Stomach (tissue), 9 donors: Measurements from ENCODE around the gene COLQ. TPM values are rescaled to one million over a fixed set of nuclear protein-coding genes. Genes with fewer than 3 reads are reported as not detected.

Experiments
- DNase-seq, 2 donors: peaks; one replicate each; pipeline versions ENCODE4 v3.0.0 to v3.0.0-alpha.2; 2013 to 2019
- H3K27ac ChIP-seq, 5 donors: fragments of 200-600 bp in 4 of 5; sonication (generic) in 4 of 5; one replicate each; pipeline ENCODE4 v1.5.1; 2013 to 2019; ENCODE audit warnings: mild to moderate bottlenecking in 1 of 5, moderate library complexity in 1 of 5
- H3K27me3 ChIP-seq, 3 donors: fragments of 200-600 bp; sonication (generic); one replicate each; pipeline ENCODE4 v1.5.1; 2017 to 2019; ENCODE audit warnings: mixed run types in 1 of 3
- H3K36me3 ChIP-seq, 4 donors: fragments of 200-600 bp; sonication (generic); 1 replicate in 3 of 4; 2 replicates in 1 of 4; pipeline ENCODE4 v1.5.1; 2016 to 2019
- H3K4me1 ChIP-seq, 4 donors: fragments of 200-600 bp; sonication (generic); one replicate each; pipeline ENCODE4 v1.5.1; 2016 to 2019
- H3K4me3 ChIP-seq, 4 donors: fragments of 200-600 bp; sonication (generic) in 3 of 4; one replicate each; pipeline ENCODE4 v1.5.1; 2016 to 2019; ENCODE audit warnings: mild to moderate bottlenecking in 1 of 4
- H3K9me3 ChIP-seq, 4 donors: fragments of 200-600 bp; sonication (generic); one replicate each; pipeline ENCODE4 v1.5.1; 2016 to 2019
- EP300 ChIP-seq: sonication (generic); formaldehyde crosslinking; IDR thresholded peaks from one replicate; pipeline ENCODE4 v1.6.1; 2017; ENCODE audit warnings: antibody characterized with exemption
- POLR2A ChIP-seq, 4 donors: fragments of 450-650 bp; IDR thresholded peaks; one replicate each; pipeline ENCODE4 v1.6.1; 2016; ENCODE audit warnings: antibody characterized with exemption in 4 of 4, control low read depth in 2 of 4, mild to moderate bottlenecking in 1 of 4, moderate library complexity in 1 of 4
- POLR2AphosphoS5 ChIP-seq, 3 donors: sonication (generic); formaldehyde crosslinking; IDR thresholded peaks; one replicate each; pipeline ENCODE4 v1.6.1; 2016; ENCODE audit warnings: antibody characterized with exemption in 3 of 3
- WGBS, 5 donors: extraction: QIAGEN DNeasy Blood & Tissue Kit in 3 of 5; methylation state at CpG; one replicate each; pipeline versions ENCODE4 v1.1.5 to v1.1.7; 2013 to 2018; 5-methylcytosine and 5-hydroxymethylcytosine counted together
- intact Hi-C: fragments of 100-400 bp; cut with DNase I; formaldehyde crosslinking; loops from one replicate; pipeline ENCODE4 v1.15.1; 2023; ENCODE audit warnings: low total_unique reads
- polyA plus RNA-seq, 3 donors: library from polyadenylated mRNA; stranded (reverse); fragments of 200-250 nt; gene quantifications; one replicate each; pipeline ENCODE4 v1.2.3, GENCODE V29; 2013
- total RNA-seq, 5 donors: library from RNA; depleted of rRNA; stranded (reverse); fragments of >200 nt; gene quantifications; one replicate each; pipeline versions ENCODE4 v1.1.0 to v1.2.3, GENCODE V29; 2014 to 2016
- TF ChIP-seq, protein P1 (sequence below), 7 experiments: fragments of 450-650 bp in 4 of 7; fragments of 200-600 bp in 3 of 7; sonication (generic) in 3 of 7; IDR thresholded peaks; one replicate each; pipeline ENCODE4 v1.5.1; 2016 to 2019; ENCODE audit warnings: antibody characterized with exemption in 7 of 7, control low read depth in 2 of 7, mild to moderate bottlenecking in 1 of 7
- donor health status: healthy with polysubstance abuse.
- donor health status: Bipolar disorder and iron deficiency.
- donor health status: healthy.

Gene COLQ
- total and polyA plus RNA-seq, 8 donors = 0.29 to 5.3 (median 1.2) TPM; not detected in 1

- Histone ChIP-seq H3K4me1 (no peaks in the 10 kb centered on the region), H3K36me3 (peaks cover 0 to 57% (median 21%) of the 10 kb centered on the region in 4 donors), H3K4me3 (no peak overlapping the region), H3K27me3 (no peaks in the 10 kb centered on the region), H3K27ac (no peak overlapping the region), H3K9me3 (no peaks in the 10 kb centered on the region)
- WGBS, 5 donors = 88 to 95% (median 93%) methylated on average over 5 of the region's 5 CpGs
- intact Hi-C loops = no loop called here
- no peak for TF ChIP-seq EP300
- TF ChIP-seq POLR2AphosphoS5 (IDR thresholded peaks at IDR 0.05) = no peak
- TF ChIP-seq, protein P1, sequence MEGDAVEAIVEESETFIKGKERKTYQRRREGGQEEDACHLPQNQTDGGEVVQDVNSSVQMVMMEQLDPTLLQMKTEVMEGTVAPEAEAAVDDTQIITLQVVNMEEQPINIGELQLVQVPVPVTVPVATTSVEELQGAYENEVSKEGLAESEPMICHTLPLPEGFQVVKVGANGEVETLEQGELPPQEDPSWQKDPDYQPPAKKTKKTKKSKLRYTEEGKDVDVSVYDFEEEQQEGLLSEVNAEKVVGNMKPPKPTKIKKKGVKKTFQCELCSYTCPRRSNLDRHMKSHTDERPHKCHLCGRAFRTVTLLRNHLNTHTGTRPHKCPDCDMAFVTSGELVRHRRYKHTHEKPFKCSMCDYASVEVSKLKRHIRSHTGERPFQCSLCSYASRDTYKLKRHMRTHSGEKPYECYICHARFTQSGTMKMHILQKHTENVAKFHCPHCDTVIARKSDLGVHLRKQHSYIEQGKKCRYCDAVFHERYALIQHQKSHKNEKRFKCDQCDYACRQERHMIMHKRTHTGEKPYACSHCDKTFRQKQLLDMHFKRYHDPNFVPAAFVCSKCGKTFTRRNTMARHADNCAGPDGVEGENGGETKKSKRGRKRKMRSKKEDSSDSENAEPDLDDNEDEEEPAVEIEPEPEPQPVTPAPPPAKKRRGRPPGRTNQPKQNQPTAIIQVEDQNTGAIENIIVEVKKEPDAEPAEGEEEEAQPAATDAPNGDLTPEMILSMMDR (IDR thresholded peaks at IDR 0.05) = no peak
- TF ChIP-seq POLR2A (IDR thresholded peaks at IDR 0.05) = no peak
- DNase-seq = no peak
These were observed 68.5 kb downstream of the COLQ start for GRCh38 chr3:15452961-15453360.

- DNase-seq = no peak
- H3K4me3 ChIP-seq = no peak overlapping the region
- TF ChIP-seq POLR2A (IDR thresholded peaks at IDR 0.05) = no peak
- TF ChIP-seq POLR2AphosphoS5 (IDR thresholded peaks at IDR 0.05) = no peak
- TF ChIP-seq EP300 = no peak
- TF ChIP-seq, protein P1 (IDR thresholded peaks at IDR 0.05) = no peak
These were observed 69.3 kb downstream of the COLQ start for GRCh38 chr3:15452156-15452555.

GRCh38 chr3:15451216-15452113, 70.0 kb downstream of the COLQ start:
- no peak overlapping the region for H3K4me3 ChIP-seq
- DNase-seq = no peak
- no peaks in the 10 kb centered on the region for H3K4me1 ChIP-seq
- no peak overlapping the region for H3K27ac ChIP-seq
- no peaks in the 10 kb centered on the region for H3K27me3 ChIP-seq
- TF ChIP-seq POLR2AphosphoS5 (IDR thresholded peaks at IDR 0.05) = no peak
- TF ChIP-seq POLR2A (IDR thresholded peaks at IDR 0.05) = no peak
- TF ChIP-seq, protein P1 (IDR thresholded peaks at IDR 0.05) = no peak
- intact Hi-C loops = no loop called here
- H3K36me3 ChIP-seq = peaks cover 0 to 57% (median 21%) of the 10 kb centered on the region in 4 donors
- WGBS, 5 donors = 89 to 94% (median 90%) methylated on average over 18 of the region's 18 CpGs
- H3K9me3 ChIP-seq = no peaks in the 10 kb centered on the region

More at GRCh38 chr3:15452156-15452555, 69.3 kb downstream of the COLQ start:
- intact Hi-C loops = no loop called here
- no peaks in the 10 kb centered on the region for H3K27me3 ChIP-seq
- WGBS, 5 donors = 84 to 93% (median 89%) methylated on average over 9 of the region's 9 CpGs
- peaks cover 0 to 57% (median 21%) of the 10 kb centered on the region in 4 donors for H3K36me3 ChIP-seq
- H3K4me1 ChIP-seq = no peaks in the 10 kb centered on the region
- H3K9me3 ChIP-seq = no peaks in the 10 kb centered on the region
- H3K27ac ChIP-seq = no peak overlapping the region

DNA sequence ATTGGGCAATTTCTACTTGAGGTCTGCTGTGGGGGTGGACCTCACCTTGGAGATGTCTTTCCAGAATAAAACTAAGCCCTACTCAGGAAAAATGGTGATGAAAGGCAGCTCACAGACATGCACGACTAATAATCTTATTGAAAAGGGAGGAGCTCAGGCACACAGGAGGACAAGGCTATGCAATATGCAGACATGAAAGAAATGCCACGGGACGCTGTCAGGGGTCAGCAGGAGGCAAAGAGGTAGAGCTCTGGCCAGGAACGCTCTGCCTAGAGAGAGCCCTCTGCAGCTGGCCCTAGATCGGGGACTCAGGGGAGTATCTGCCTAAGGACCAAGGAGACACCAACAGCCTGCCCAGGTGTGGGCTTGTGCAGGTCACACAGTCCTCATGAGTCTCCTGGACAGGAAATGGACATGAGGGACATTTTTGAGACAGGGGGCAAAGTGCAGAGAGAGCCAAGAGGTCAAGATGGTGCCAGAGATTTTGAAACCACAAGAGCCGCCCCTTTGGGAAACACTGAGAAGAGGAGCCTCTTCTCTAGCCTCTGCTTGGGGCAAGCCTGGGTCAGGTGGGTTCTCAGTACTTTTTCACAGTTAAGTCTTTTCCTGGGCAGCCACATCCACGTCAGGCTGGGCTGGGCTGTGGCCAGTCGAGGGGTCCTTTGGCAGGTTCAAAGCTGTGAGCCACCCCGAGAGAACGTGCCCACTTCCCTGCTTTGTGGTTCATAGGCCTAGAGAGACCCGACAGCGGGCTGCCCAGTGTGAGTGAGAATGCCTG, 70.9 kb downstream of the COLQ start:
- no peak for DNase-seq
- intact Hi-C loops = no loop called here
- no peaks in the 10 kb centered on the region for H3K4me1 ChIP-seq
- WGBS, 5 donors = 86 to 95% (median 93%) methylated on average over 12 of the region's 12 CpGs
- no peaks in the 10 kb centered on the region for H3K9me3 ChIP-seq
- no peak overlapping the region for H3K27ac ChIP-seq
- peaks cover 0 to 49% (median 21%) of the 10 kb centered on the region in 4 donors for H3K36me3 ChIP-seq
- no peaks in the 10 kb centered on the region for H3K27me3 ChIP-seq
- no peak overlapping the region for H3K4me3 ChIP-seq
- TF ChIP-seq POLR2A (IDR thresholded peaks at IDR 0.05) = no peak
- TF ChIP-seq, protein P1 (IDR thresholded peaks at IDR 0.05) = no peak
- no peak for TF ChIP-seq EP300
- no peak for TF ChIP-seq POLR2AphosphoS5 (IDR thresholded peaks at IDR 0.05)
